Natural killer cell (primary cell): ENCODE data around the gene EN2. TPM values are rescaled to one million over a fixed set of nuclear protein-coding genes. Genes with fewer than 3 reads are reported as not detected.

Experiments used
- ATAC-seq, 3 donors: fragments of 150-1000 bp in 2 of 3; fragments of 200-7000 bp in 1 of 3; cut with Tn5 transposase; 1 replicate in 1 of 3; 2 replicates in 2 of 3; pipeline ENCODE4 v1.10.0; 2021; ENCODE audit warnings: mild to moderate bottlenecking in 2 of 3, moderate library complexity in 2 of 3
- DNase-seq, 2 donors: peaks; one replicate each; pipeline versions ENCODE4 v3.0.0 to v3.0.0-alpha.2; 2013 to 2021; ENCODE audit warnings: mixed read lengths in 1 of 2
- H3K27ac ChIP-seq: one replicate; pipeline ENCODE4 v1.5.1; 2013; ENCODE audit warnings: mild to moderate bottlenecking, low read length
- H3K27me3 ChIP-seq: one replicate; pipeline ENCODE4 v1.6.1; 2013; ENCODE audit warnings: low read length; ENCODE audit not compliant: control insufficient read depth, insufficient read depth
- H3K36me3 ChIP-seq: one replicate; pipeline ENCODE4 v1.6.1; 2013; ENCODE audit warnings: low read length; ENCODE audit not compliant: control insufficient read depth, insufficient read depth
- H3K4me1 ChIP-seq: one replicate; pipeline ENCODE4 v1.6.1; 2013; ENCODE audit warnings: low read length; ENCODE audit not compliant: control insufficient read depth, insufficient read depth
- H3K4me3 ChIP-seq: one replicate; pipeline ENCODE4 v1.5.1; 2013; ENCODE audit warnings: low read length
- H3K9me3 ChIP-seq: one replicate; pipeline ENCODE4 v1.6.1; 2013; ENCODE audit warnings: low read length; ENCODE audit not compliant: control insufficient read depth, insufficient read depth
- H3K27ac Mint-ChIP-seq, 2 donors: one replicate each; pipeline ENCODE4 v1.8.0; 2022; ENCODE audit warnings: mild to moderate bottlenecking in 2 of 2, mixed read lengths in 2 of 2, moderate library complexity in 1 of 2
- H3K27me3 Mint-ChIP-seq, 2 donors: one replicate each; pipeline ENCODE4 v1.8.0; 2022; ENCODE audit warnings: low read depth in 2 of 2, mixed read lengths in 2 of 2
- H3K36me3 Mint-ChIP-seq: one replicate; pipeline ENCODE4 v1.8.0; 2022; ENCODE audit warnings: mixed read lengths
- H3K4me1 Mint-ChIP-seq, 2 donors: one replicate each; pipeline ENCODE4 v1.8.0; 2022; ENCODE audit warnings: mixed read lengths in 2 of 2
- H3K4me3 Mint-ChIP-seq: one replicate; pipeline ENCODE4 v1.8.0; 2022; ENCODE audit warnings: mild to moderate bottlenecking, moderate library complexity, mixed read lengths
- H3K9me3 Mint-ChIP-seq, 2 donors: one replicate each; pipeline ENCODE4 v1.8.0; 2022; ENCODE audit warnings: mixed read lengths in 2 of 2
- WGBS: methylation state at CpG from one replicate; pipeline ENCODE4 v1.1.7; 2013; ENCODE audit warnings: missing lambda C conversion rate; ENCODE audit not compliant: insufficient coverage; 5-methylcytosine and 5-hydroxymethylcytosine counted together
- intact Hi-C: fragments of 100-400 bp; cut with micrococcal nuclease; formaldehyde crosslinking; loops from one replicate; pipeline ENCODE4 v1.14.2; 2022
- total RNA-seq, 4 donors: library from RNA; stranded (reverse); fragments of 120-200 nt in 1 of 4; gene quantifications; one replicate each; pipeline versions ENCODE4 v1.2.3 to v1.2.4, GENCODE V29; 2013 to 2022
- TF ChIP-seq, protein P1 (sequence below): fragments of 200-600 bp; IDR thresholded peaks from one replicate; pipeline ENCODE4 v1.8.0; 2022; ENCODE audit warnings: antibody characterized with exemption

The EN2 gene
- total RNA-seq, 3 donors from 2014 or later (not counting 1 experiment from before 2014, with no cell fraction given), result not detected

GRCh38 chr7:155452505-155453295, 5.2 kb upstream of the EN2 start:
- ATAC-seq (no peak), DNase-seq (no peak)
- H3K27ac Mint-ChIP-seq, result no peak overlapping the region
- Histone ChIP-seq H3K4me1 (peaks cover 11% of the 10 kb centered on the region), H3K27me3 (peaks cover 64% of the 10 kb centered on the region), H3K27ac (no peak overlapping the region), H3K4me3 (no peak overlapping the region), H3K9me3 (no peaks in the 10 kb centered on the region), H3K36me3 (no peaks in the 10 kb centered on the region)
- H3K4me3 Mint-ChIP-seq, result no peak overlapping the region
- H3K36me3 Mint-ChIP-seq, result no peaks in the 10 kb centered on the region
- intact Hi-C loops, result loop anchor here (2.0 kb wide), 1 partner anchor 72 kb away; no protein-coding TSS in a partner anchor
- TF ChIP-seq, protein P1, sequence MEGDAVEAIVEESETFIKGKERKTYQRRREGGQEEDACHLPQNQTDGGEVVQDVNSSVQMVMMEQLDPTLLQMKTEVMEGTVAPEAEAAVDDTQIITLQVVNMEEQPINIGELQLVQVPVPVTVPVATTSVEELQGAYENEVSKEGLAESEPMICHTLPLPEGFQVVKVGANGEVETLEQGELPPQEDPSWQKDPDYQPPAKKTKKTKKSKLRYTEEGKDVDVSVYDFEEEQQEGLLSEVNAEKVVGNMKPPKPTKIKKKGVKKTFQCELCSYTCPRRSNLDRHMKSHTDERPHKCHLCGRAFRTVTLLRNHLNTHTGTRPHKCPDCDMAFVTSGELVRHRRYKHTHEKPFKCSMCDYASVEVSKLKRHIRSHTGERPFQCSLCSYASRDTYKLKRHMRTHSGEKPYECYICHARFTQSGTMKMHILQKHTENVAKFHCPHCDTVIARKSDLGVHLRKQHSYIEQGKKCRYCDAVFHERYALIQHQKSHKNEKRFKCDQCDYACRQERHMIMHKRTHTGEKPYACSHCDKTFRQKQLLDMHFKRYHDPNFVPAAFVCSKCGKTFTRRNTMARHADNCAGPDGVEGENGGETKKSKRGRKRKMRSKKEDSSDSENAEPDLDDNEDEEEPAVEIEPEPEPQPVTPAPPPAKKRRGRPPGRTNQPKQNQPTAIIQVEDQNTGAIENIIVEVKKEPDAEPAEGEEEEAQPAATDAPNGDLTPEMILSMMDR, result no peak
- H3K9me3 Mint-ChIP-seq, result no peaks in the 10 kb centered on the region
- H3K4me1 Mint-ChIP-seq, result peaks cover 10 to 32% of the 10 kb centered on the region in 2 donors
- WGBS, result 30% methylated on average over 3 of the region's 5 CpGs
- peaks cover 63 to 64% of the 10 kb centered on the region in 2 donors for H3K27me3 Mint-ChIP-seq

DNA sequence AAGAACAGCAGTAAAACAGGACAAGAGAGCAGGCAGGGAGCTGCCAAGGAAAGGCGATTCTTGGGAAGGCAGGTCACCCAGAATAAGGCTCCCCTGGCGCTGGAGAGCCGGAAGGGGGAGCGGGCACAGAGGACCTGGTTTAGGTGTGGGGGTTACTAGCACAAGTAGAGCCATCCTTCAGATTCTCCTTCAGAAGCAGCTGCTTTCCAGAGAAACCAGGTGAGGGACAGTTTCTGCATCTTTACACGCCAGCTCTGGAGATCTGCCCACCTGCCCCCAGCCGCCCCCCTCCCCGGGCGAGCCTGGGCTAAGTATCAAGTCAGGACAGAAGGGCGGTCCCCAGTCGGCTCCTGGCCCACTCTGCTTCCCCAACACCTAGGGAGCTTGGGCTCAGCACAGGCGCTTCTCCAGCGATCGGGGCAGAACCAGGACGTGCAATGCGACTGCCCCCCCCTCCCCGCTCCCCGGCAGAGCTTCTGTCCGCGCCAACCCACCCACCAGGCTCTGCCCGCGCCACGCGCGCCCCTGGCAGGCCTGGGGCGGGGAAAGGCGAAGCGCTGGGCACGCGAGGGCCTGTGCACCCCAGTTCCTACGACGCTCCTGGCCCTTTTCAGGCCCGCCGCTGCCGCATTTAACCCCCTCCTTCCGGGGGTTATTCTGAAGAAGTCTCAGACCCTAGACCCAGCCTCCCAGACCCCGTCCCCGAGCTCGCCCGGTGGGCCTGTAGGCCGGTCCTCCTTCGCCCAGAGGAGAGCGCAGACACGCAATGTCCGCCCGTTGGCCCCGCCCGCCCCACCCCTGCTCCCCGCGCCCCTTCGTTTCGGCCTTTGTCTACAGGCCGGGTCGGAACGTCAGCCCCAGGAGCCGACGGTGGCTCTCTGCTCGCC, 4.4 kb upstream of the EN2 start:
- Histone ChIP-seq H3K9me3 (no peaks in the 10 kb centered on the region), H3K4me1 (peaks cover 12% of the 10 kb centered on the region), H3K36me3 (no peaks in the 10 kb centered on the region), H3K4me3 (no peak overlapping the region), H3K27me3 (peaks cover 58% of the 10 kb centered on the region), H3K27ac (no peak overlapping the region)
- TF ChIP-seq, protein P1, result no peak
- no peaks in the 10 kb centered on the region for H3K36me3 Mint-ChIP-seq
- WGBS, result 6% methylated on average over 57 of the region's 57 CpGs
- intact Hi-C loops, result loop anchor here (2.0 kb wide), 1 partner anchor 73 kb away; no protein-coding TSS in a partner anchor
- no peaks in the 10 kb centered on the region for H3K9me3 Mint-ChIP-seq
- ATAC-seq (no peak), DNase-seq (no peak)
- H3K27me3 Mint-ChIP-seq, result peaks cover 56 to 59% of the 10 kb centered on the region in 2 donors
- no peak overlapping the region for H3K4me3 Mint-ChIP-seq
- H3K27ac Mint-ChIP-seq, result no peak overlapping the region
- peaks cover 10 to 24% of the 10 kb centered on the region in 2 donors for H3K4me1 Mint-ChIP-seq

DNA sequence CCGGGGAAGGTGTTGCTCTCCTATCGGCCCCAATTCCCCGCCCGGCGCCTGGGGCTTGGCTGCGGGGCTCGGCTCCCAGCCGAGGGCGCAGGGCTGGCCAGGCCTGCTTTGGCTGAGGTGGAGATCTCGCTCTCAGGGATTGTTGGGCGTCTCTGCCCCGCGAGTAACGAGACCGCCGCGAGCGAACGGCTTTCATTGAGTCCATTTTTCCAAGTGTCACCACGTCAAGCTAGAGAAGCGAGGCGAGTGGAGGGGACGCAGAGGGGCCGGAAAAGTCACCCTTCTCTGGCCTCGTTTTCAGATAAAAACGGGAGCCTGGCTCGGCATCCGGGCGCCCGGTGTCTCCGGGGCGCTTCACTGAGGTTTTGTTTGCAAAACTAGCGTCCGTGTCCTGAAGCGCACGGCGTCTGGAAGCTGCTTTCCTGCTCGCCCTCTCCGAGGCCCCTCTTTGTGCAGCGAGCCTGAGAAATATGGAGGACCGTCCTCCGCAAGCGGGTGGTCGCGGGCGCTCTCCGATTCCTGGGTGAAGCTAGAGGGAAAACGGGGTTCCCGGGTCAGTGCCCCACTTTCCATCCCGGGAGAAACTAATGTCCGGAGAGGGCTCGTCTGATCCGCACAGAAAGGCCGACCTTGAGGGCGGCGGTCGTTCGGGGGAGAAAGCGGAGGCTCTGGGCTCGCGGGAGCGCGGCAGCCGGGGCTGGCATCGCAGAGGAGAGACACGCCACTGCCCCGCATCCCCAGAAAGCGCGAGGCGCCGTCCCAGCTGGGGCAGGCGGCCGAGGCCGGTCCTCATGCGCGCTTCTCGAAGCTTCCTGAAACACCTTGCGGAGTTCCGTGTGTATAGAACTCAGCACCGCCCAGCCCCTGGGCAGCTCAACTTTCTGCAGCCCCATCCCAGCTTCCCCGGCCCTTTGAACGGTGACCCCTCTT, 3.5 kb upstream of the EN2 start:
- H3K4me1 Mint-ChIP-seq, result peaks cover 14 to 29% of the 10 kb centered on the region in 2 donors

More for the DNA sequence above, 3.5 kb upstream of the EN2 start:
- ATAC-seq (no peak), DNase-seq (no peak)
- Histone ChIP-seq H3K4me3 (no peak overlapping the region), H3K4me1 (peaks cover 18% of the 10 kb centered on the region), H3K36me3 (no peaks in the 10 kb centered on the region), H3K27me3 (peaks cover 61% of the 10 kb centered on the region), H3K27ac (no peak overlapping the region), H3K9me3 (no peaks in the 10 kb centered on the region)
- TF ChIP-seq, protein P1, result no peak
- Mint-ChIP-seq H3K4me3 (peak overlapping the region; percentile 67), H3K36me3 (no peaks in the 10 kb centered on the region), H3K27me3 (peaks cover 59 to 60% of the 10 kb centered on the region in 2 donors), H3K9me3 (no peaks in the 10 kb centered on the region), H3K27ac (no peak overlapping the region)
- whole genome bisulfite sequencing, result 5% methylated on average over 81 of the region's 82 CpGs
- intact Hi-C loops, result no loop called here
